K562 (cell line): ENCODE results near the gene ZNF668. TPM values are rescaled to one million over a fixed set of nuclear protein-coding genes. Genes with fewer than 3 reads are reported as not detected.

ENCODE experiments used
- ATAC-seq: fragments of 200-7000 bp; cut with Tn5 transposase; 3 replicates; pipeline ENCODE4 v1.9.1; 2020; ENCODE audit warnings: moderate library complexity
- BruUV-seq: library from RNA; stranded (reverse); fragments of 400-500 nt; replicated peaks from 2 replicates; lab custom pipeline; 2021; lab: Mats Ljungman, UMichigan
- CTCF ChIA-PET: fragments of 300-600 bp; formaldehyde crosslinking; extraction: SDS; loops from one replicate; lab custom pipeline; 2021; ENCODE audit warnings: low intra/inter-chr PET ratio; lab: Yijun Ruan, JAX
- POLR2A ChIA-PET: fragments of 300-600, 350-650 bp; sonication (Branson Sonifier 250); formaldehyde crosslinking; extraction: SDS; loops from one replicate; lab custom pipeline; 2021; ENCODE audit warnings: antibody characterized with exemption, inconsistent platforms; lab: Yijun Ruan, JAX
- DNase-seq, 4 experiments: peaks; one replicate each; pipeline versions ENCODE4 v3.0.0 to v3.0.0-alpha.2; 2011 to 2018; ENCODE audit warnings: low spot score in 3 of 4, mixed read lengths in 3 of 4; ENCODE audit errors: extremely low read depth in 1 of 4
- FAIRE-seq: peaks from 2 replicates; lab custom pipeline; 2011; peaks lifted over from hg19 to GRCh38; lab: Jason Lieb, UNC
- H2AFZ ChIP-seq: 2 replicates; pipeline ENCODE4 v1.6.0; 2011; ENCODE audit warnings: low read depth, low read length, control low read depth, inconsistent platforms
- H3K27ac ChIP-seq: fragments of 200-600 bp; 3 replicates; pipeline ENCODE4 v1.8.0; 2011; ENCODE audit warnings: low read depth, mild to moderate bottlenecking, control low read depth, inconsistent platforms, low read length, moderate library complexity, mixed read lengths; ENCODE audit errors: extremely low read depth
- H3K27me3 ChIP-seq, 2 experiments: fragments of 300-600 bp in 1 of 2; 2 replicates in 1 of 2; 3 replicates in 1 of 2; pipeline versions ENCODE4 v1.6.0 to v1.8.0; 2011; ENCODE audit warnings: inconsistent platforms in 2 of 2, low read length in 2 of 2, mild to moderate bottlenecking in 1 of 2, mixed read lengths in 1 of 2, moderate library complexity in 1 of 2; ENCODE audit not compliant: control insufficient read depth in 2 of 2, insufficient read depth in 2 of 2
- H3K36me3 ChIP-seq: fragments of 300-600 bp; 3 replicates; pipeline ENCODE4 v1.8.0; 2011; ENCODE audit warnings: mild to moderate bottlenecking, low read length, inconsistent platforms; ENCODE audit not compliant: control insufficient read depth, insufficient read depth
- H3K4me1 ChIP-seq, 2 experiments: fragments of 200-600 bp in 1 of 2; replicated peaks in 1 of 2; 2 replicates in 1 of 2; 3 replicates in 1 of 2; pipeline versions ENCODE4 v1.5.1 to v1.8.0; 2011; ENCODE audit warnings: inconsistent platforms in 2 of 2, low read length in 2 of 2, mild to moderate bottlenecking in 1 of 2, mixed read lengths in 1 of 2, moderate library complexity in 1 of 2; ENCODE audit not compliant: control insufficient read depth in 2 of 2, insufficient read depth in 2 of 2
- H3K4me2 ChIP-seq: 2 replicates; pipeline ENCODE4 v1.6.1; 2011; ENCODE audit warnings: low read length, control low read depth, inconsistent platforms, mixed read lengths; ENCODE audit not compliant: insufficient read depth
- H3K4me3 ChIP-seq: fragments of 200-600 bp; sonication (generic), shearing (Covaris generic); 2 replicates; pipeline ENCODE4 v1.5.1; 2016; ENCODE audit warnings: control low read depth, inconsistent platforms
- H3K79me2 ChIP-seq: fragments of 200-600 bp; 3 replicates; pipeline ENCODE4 v1.8.0; 2011; ENCODE audit warnings: low read length, inconsistent platforms; ENCODE audit not compliant: control insufficient read depth, insufficient read depth
- H3K9ac ChIP-seq, 2 experiments: 2 replicates each; pipeline versions ENCODE4 v1.6.0 to v1.6.1; 2011; ENCODE audit warnings: low read depth in 2 of 2, low read length in 2 of 2, control low read depth in 1 of 2, inconsistent platforms in 1 of 2, mild to moderate bottlenecking in 1 of 2, mixed read lengths in 1 of 2; ENCODE audit not compliant: insufficient read depth in 1 of 2
- H3K9me1 ChIP-seq: one replicate; pipeline ENCODE4 v1.6.0; 2011; ENCODE audit warnings: inconsistent platforms, mild to moderate bottlenecking, low read length, moderate library complexity; ENCODE audit not compliant: control insufficient read depth, insufficient read depth
- H3K9me3 ChIP-seq: replicated peaks from 2 replicates; pipeline ENCODE4 v1.5.1; 2011; ENCODE audit warnings: low read depth, low read length, inconsistent platforms; ENCODE audit not compliant: control insufficient read depth, insufficient read depth
- H4K20me1 ChIP-seq: replicated peaks from 2 replicates; pipeline ENCODE4 v1.6.1; 2011; ENCODE audit warnings: low read length, inconsistent platforms, mixed read lengths; ENCODE audit not compliant: control insufficient read depth, insufficient read depth
- DIDO1 ChIP-seq: fragments of 450-650 bp; IDR thresholded peaks from 2 replicates; pipeline ENCODE4 v1.6.1; 2016; ENCODE audit warnings: low read depth, missing biosample characterization, missing genetic modification characterization
- FOXM1 ChIP-seq, 2 experiments: fragments of 450-650 bp in 1 of 2; sonication (generic) in 1 of 2; formaldehyde crosslinking in 1 of 2; IDR thresholded peaks; 2 replicates each; pipeline versions ENCODE4 v1.6.1 to v1.9.0; 2017 to 2022; ENCODE audit warnings: low read depth in 2 of 2, mild to moderate bottlenecking in 2 of 2, missing genetic modification reagents in 1 of 2, moderate library complexity in 1 of 2
- MTA2 ChIP-seq: fragments of 450-650 bp; IDR thresholded peaks from 2 replicates; pipeline ENCODE4 v1.6.1; 2016; ENCODE audit warnings: low read depth
- NFXL1 ChIP-seq: fragments of 450-650 bp; formaldehyde crosslinking; IDR thresholded peaks from 2 replicates; pipeline ENCODE4 v1.4.0; 2021; ENCODE audit warnings: mild to moderate bottlenecking
- POLR2G ChIP-seq: fragments of 200-400 bp; formaldehyde crosslinking; IDR thresholded peaks from 2 replicates; pipeline ENCODE4 v1.6.1; 2017; ENCODE audit warnings: low read depth, mild to moderate bottlenecking, antibody characterized with exemption, low read length, moderate library complexity
- TAF1 ChIP-seq: IDR thresholded peaks from 2 replicates; pipeline ENCODE4 v1.6.1; 2011; ENCODE audit warnings: mild to moderate bottlenecking, low read length, moderate library complexity; ENCODE audit not compliant: insufficient read depth, control insufficient read depth, severe bottlenecking; ENCODE audit errors: extremely low read depth
- ZNF124 ChIP-seq: sonication (generic); formaldehyde crosslinking; IDR thresholded peaks from 2 replicates; pipeline ENCODE4 v1.8.1; 2022; ENCODE audit warnings: missing genetic modification reagents
- WGBS: fragments of 100-300 bp; shearing (Covaris generic); methylation state at CpG from one replicate; pipeline ENCODE4 v1.1.6; 2016; ENCODE audit warnings: low coverage, mixed read lengths; ENCODE audit not compliant: insufficient coverage; ENCODE audit errors: missing lambda C conversion rate; 5-methylcytosine and 5-hydroxymethylcytosine counted together
- in situ Hi-C: fragments of 300-500 bp; cut with MboI; formaldehyde crosslinking; loops from 4 replicates; pipeline ENCODE4 v1.15.0; 2018; ENCODE audit warnings: inconsistent platforms, mixed read lengths
- intact Hi-C: fragments of 100-400 bp; cut with micrococcal nuclease; formaldehyde crosslinking; loops from 2 replicates; pipeline ENCODE4 v1.14.2; 2022
- polyA plus RNA-seq, 8 experiments: library from polyadenylated mRNA; depleted of rRNA in 4 of 8; stranded (reverse) in 5 of 8; unstranded in 3 of 8; fragments of >200 nt; fragmentation: Nextera tagmentation in 2 of 8; fragmentation: Illumina TruSeq in 1 of 8; extraction: Ambion mirVana in 2 of 8; extraction: Trizol in 1 of 8; gene quantifications; 2 replicates each; pipeline versions ENCODE4 v1.2.1 to v1.2.3, GENCODE V29; 2011 to 2014; ENCODE audit warnings: inconsistent platforms in 1 of 8, missing spikeins in 1 of 8
- total RNA-seq, 7 experiments: library from RNA; depleted of rRNA in 6 of 7; stranded (reverse); fragments of >200 nt in 6 of 7; fragmentation: Illumina TruSeq in 2 of 7; extraction: Trizol in 2 of 7; gene quantifications; 2 replicates each; pipeline versions ENCODE4 v1.2.1 to v1.2.3, GENCODE V29; 2011 to 2021; ENCODE audit warnings: low replicate concordance in 1 of 7

The ZNF668 gene
- total and polyA plus RNA-seq, 9 of the 15 experiments (the other 6 are each of a cell fraction or from before 2014, with no cell fraction given): 0.04 to 15.3 (median 3.8) TPM; not detected in 1

- Histone ChIP-seq H3K36me3 (peaks cover 42% of the 10 kb centered on the region; the same call in 2 of the 3 replicates), H3K79me2 (peaks cover 11% of the 10 kb centered on the region; the same call in 2 of the 3 replicates), H3K27me3 (no peaks in the 10 kb centered on the region), H4K20me1 (no peaks in the 10 kb centered on the region), H3K4me1 (peaks cover 0 to 19% of the 10 kb centered on the region in 2 experiments; a peak in 3 of 5 replicates), H3K9me3 (no peaks in the 10 kb centered on the region), H2AFZ (no peak overlapping the region), H3K27ac (no peak overlapping the region), H3K4me2 (no peak overlapping the region), H3K9ac (no peak overlapping the region), H3K9me1 (no peaks in the 10 kb centered on the region), H3K4me3 (no peak overlapping the region)
- 96% methylated on average over 32 of the region's 42 CpGs for whole genome bisulfite sequencing
- FAIRE-seq (no peak), DNase-seq (no peak), ATAC-seq (no peak)
- TF ChIP-seq POLR2G: peak; percentile 29; the same call in 1 of the 2 replicates
- no peak for TF ChIP-seq ZNF124
- in situ Hi-C loops: no loop called here
- ChIA-PET CTCF (no interaction called here), POLR2A (interaction anchor here (0.7 kb wide), 1 partner anchor 11 kb away, joined by 3 read pairs; no protein-coding TSS in a partner anchor)
- intact Hi-C loops: no loop called here
- BruUV-seq: no TSS peak
Observed at GRCh38 chr16:31061126-31061812, 12.8 kb downstream of the ZNF668 start.

- in situ Hi-C loops: no loop called here
- no peaks in the 10 kb centered on the region for H3K9me1 ChIP-seq
- ATAC-seq (no peak), FAIRE-seq (no peak), DNase-seq (no peak)
- no peak overlapping the region for H3K9ac ChIP-seq
- intact Hi-C loops: no loop called here
- H2AFZ ChIP-seq: no peak overlapping the region
- ChIA-PET POLR2A (interaction anchor here (0.6 to 2.0 kb wide), 4 partner anchors 11 to 86 kb away, joined by 3 to 4 read pairs (median 4); partner anchors contain the start of genes ZNF646 and ZNF668), CTCF (no interaction called here)
- H3K79me2 ChIP-seq: no peaks in the 10 kb centered on the region
- peaks cover 0 to 1% of the 10 kb centered on the region in 2 experiments; a peak in 1 of 5 replicates for H3K27me3 ChIP-seq
- peaks cover 4% of the 10 kb centered on the region; the same call in 1 of the 3 replicates for H3K36me3 ChIP-seq
- no peaks in the 10 kb centered on the region for H3K9me3 ChIP-seq
- no TSS peak for BruUV-seq
- H3K4me3 ChIP-seq: no peak overlapping the region
- H4K20me1 ChIP-seq: no peaks in the 10 kb centered on the region
- H3K4me1 ChIP-seq: peaks cover 0 to 3% of the 10 kb centered on the region in 2 experiments; a peak in 2 of 5 replicates
- H3K4me2 ChIP-seq: no peak overlapping the region
- no peak overlapping the region for H3K27ac ChIP-seq
- TF ChIP-seq MTA2 (no peak), DIDO1 (tag) (no peak), FOXM1 (IDR thresholded peaks at IDR 0.05; ENCODE audit: low read depth) (no peak), FOXM1 (CRISPR knock-in tag; IDR thresholded peaks at IDR 0.05; ENCODE audit: low read depth) (no peak), TAF1 (no peak), NFXL1 (CRISPR knock-in tag) (no peak)
- WGBS: 42% methylated on average over 3 of the region's 4 CpGs
Observed at GRCh38 chr16:31055613-31056012, 18.4 kb downstream of the ZNF668 start.
